ENCODE data around the gene DNAI1.
"Not testable (repeated sequence)": the region's sequence is repeated elsewhere in the genome, so short reads cannot be mapped to it uniquely, and the experiment has no call there.

The DNAI1 gene

GRCh38 chr9:34514401-34514800 is 55.8 kb downstream of the DNAI1 start:
- DNase-seq = no peak

- no peak for DNase-seq
Observed at GRCh38 chr9:34514816-34515215, 56.2 kb downstream of the DNAI1 start.

- no peak for DNase-seq
Observed at GRCh38 chr9:34515959-34516358, 57.4 kb downstream of the DNAI1 start.

GRCh38 chr9:34517185-34517584 is 58.6 kb downstream of the DNAI1 start:
- DNase-seq = no peak

GRCh38 chr9:34518110-34518616 is 59.6 kb downstream of the DNAI1 start:
- DNase-seq = no peak

- DNase-seq = no peak
Observed at GRCh38 chr9:34518896-34519295, 60.3 kb downstream of the DNAI1 start.

GRCh38 chr9:34519321-34520020 is 60.9 kb downstream of the DNAI1 start:
- DNase-seq = no peak

GRCh38 chr9:34520096-34520495 is 61.5 kb downstream of the DNAI1 start:
- DNase-seq = no peak

GRCh38 chr9:34520505-34521385 is 62.1 kb downstream of the DNAI1 start:
- DNase-seq = no peak

- DNase-seq = no peak
Observed at GRCh38 chr9:34521406-34522045, 62.9 kb downstream of the DNAI1 start.

- no peak for DNase-seq
Observed at GRCh38 chr9:34522091-34522887, 63.7 kb downstream of the DNAI1 start.

- DNase-seq = peak; percentile 89
Observed at GRCh38 chr9:34522971-34523797, 64.6 kb downstream of the DNAI1 start, which contains the start of gene ENHO. Gene ENHO, minus strand, starts transcription at chr9:34522990. Its CDS starts 1,295 bp downstream, at chr9:34521695.

- no peak for DNase-seq
Observed at GRCh38 chr9:34524349-34524748, 65.7 kb downstream of the DNAI1 start.

- DNase-seq = no peak
Observed at GRCh38 chr9:34526026-34526425, 67.4 kb downstream of the DNAI1 start.

GRCh38 chr9:34532041-34532440 is 73.4 kb downstream of the DNAI1 start:
- DNase-seq = not testable (repeated sequence)

- DNase-seq = no peak
Observed at GRCh38 chr9:34536685-34537084, 78.1 kb downstream of the DNAI1 start.

GRCh38 chr9:34540827-34541226 is 82.2 kb downstream of the DNAI1 start:
- no peak for DNase-seq

- DNase-seq = no peak
Observed at GRCh38 chr9:34541540-34541939, 82.9 kb downstream of the DNAI1 start.

- DNase-seq = no peak
Observed at GRCh38 chr9:34544035-34544434, 85.4 kb downstream of the DNAI1 start.

GRCh38 chr9:34545497-34545896 is 86.9 kb downstream of the DNAI1 start:
- DNase-seq = no peak

- no peak for DNase-seq
Observed at GRCh38 chr9:34546102-34546833, 87.7 kb downstream of the DNAI1 start.
